ENCODE results near the gene WWOX. TPM values are rescaled to one million over a fixed set of nuclear protein-coding genes. Genes with fewer than 3 reads are reported as not detected.

WWOX gene
- total and polyA plus RNA-seq, 2 of the 4 experiments (the other 2 are of a cell fraction) = 2.7 to 5.4 TPM

DNA sequence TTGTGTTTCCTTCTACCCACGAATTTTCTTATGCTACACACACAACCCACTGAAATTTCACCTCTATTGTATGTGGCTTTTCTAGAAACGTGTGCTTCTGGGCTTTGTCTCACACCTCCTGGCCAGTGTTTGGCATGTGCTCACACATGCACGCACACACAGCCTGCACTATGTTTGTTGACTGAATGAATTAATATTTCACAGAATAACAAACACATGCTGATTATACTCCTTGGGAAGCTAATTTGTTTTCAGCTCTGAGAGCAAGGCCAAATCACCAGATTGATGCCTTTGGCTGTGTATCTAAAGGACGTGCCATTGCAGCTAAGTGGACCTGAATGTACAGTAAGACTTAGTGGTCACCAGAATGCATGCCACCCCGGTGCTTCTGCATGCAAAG lies 210.7 kb downstream of the WWOX start:
- H2BK120ac ChIP-seq (ENCODE audit: low read depth, low read length) = no peak overlapping the region
- in situ Hi-C loops (cut with MboI; ENCODE audit: low sequenced_read_pairs) = no loop called here

More for the DNA sequence above, 210.7 kb downstream of the WWOX start:
- no peak for DNase-seq
- POLR2A ChIA-PET (ENCODE audit: unreplicated experiment) = no interaction called here
- H3K4ac ChIP-seq (ENCODE audit: low read depth, low read length) = no peak overlapping the region
- no peak overlapping the region for H4K5ac ChIP-seq (ENCODE audit: low read depth, low read length)
- no peak overlapping the region for H3K9ac ChIP-seq (ENCODE audit: low read depth, low read length)
- H3K9me1 ChIP-seq (ENCODE audit: insufficient read depth, low read length) = no peaks in the 10 kb centered on the region
- dilution Hi-C loops (cut with HindIII; ENCODE audit: low sequenced_read_pairs, unreplicated experiment) = no loop called here
- TF ChIP-seq RFX5 (IDR thresholded peaks at IDR 0.05; ENCODE audit: low read depth, low read length) = no peak
- TF ChIP-seq CHD1 (IDR thresholded peaks at IDR 0.05; ENCODE audit: low read depth, low read length) = no peak
- TF ChIP-seq, protein P1, sequence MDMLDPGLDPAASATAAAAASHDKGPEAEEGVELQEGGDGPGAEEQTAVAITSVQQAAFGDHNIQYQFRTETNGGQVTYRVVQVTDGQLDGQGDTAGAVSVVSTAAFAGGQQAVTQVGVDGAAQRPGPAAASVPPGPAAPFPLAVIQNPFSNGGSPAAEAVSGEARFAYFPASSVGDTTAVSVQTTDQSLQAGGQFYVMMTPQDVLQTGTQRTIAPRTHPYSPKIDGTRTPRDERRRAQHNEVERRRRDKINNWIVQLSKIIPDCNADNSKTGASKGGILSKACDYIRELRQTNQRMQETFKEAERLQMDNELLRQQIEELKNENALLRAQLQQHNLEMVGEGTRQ (IDR thresholded peaks at IDR 0.05; ENCODE audit: low read depth, low read length) = no peak
- no peak for TF ChIP-seq MAFK (IDR thresholded peaks at IDR 0.05; ENCODE audit: low read depth, low read length)
- TF ChIP-seq, protein P2, sequence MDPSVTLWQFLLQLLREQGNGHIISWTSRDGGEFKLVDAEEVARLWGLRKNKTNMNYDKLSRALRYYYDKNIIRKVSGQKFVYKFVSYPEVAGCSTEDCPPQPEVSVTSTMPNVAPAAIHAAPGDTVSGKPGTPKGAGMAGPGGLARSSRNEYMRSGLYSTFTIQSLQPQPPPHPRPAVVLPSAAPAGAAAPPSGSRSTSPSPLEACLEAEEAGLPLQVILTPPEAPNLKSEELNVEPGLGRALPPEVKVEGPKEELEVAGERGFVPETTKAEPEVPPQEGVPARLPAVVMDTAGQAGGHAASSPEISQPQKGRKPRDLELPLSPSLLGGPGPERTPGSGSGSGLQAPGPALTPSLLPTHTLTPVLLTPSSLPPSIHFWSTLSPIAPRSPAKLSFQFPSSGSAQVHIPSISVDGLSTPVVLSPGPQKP (IDR thresholded peaks at IDR 0.05; ENCODE audit: borderline replicate concordance, low read depth, low read length) = no peak
- TF ChIP-seq MAZ (IDR thresholded peaks at IDR 0.05; ENCODE audit: borderline replicate concordance, low read depth, low read length) = no peak
- no peaks in the 10 kb centered on the region for H3K36me3 ChIP-seq (ENCODE audit: control insufficient read depth, insufficient read depth, low read length)
- no peak overlapping the region for H2BK20ac ChIP-seq (ENCODE audit: low read depth, low read length)
- H3K27ac ChIP-seq (ENCODE audit: insufficient read depth, low read length) = no peak overlapping the region
- H3K4me2 ChIP-seq (ENCODE audit: low read depth, low read length) = no peak overlapping the region
- H3K79me1 ChIP-seq (ENCODE audit: low read depth in 1 of 2, low read length in 2 of 2) = no peaks in the 10 kb centered on the region
- H3K56ac ChIP-seq (ENCODE audit: extremely low read depth, insufficient read depth, low read length) = no peak overlapping the region
- no peak overlapping the region for H3K23ac ChIP-seq (ENCODE audit: low read depth, low read length)
- H4K20me1 ChIP-seq (ENCODE audit: insufficient read depth, low read length) = no peaks in the 10 kb centered on the region
- no peak overlapping the region for H2AK5ac ChIP-seq (ENCODE audit: low read depth, low read length)
- H2AFZ ChIP-seq (replicated peaks; ENCODE audit: low read length, poor library complexity) = no peak overlapping the region
- no peak overlapping the region for H2AK9ac ChIP-seq (replicated peaks; ENCODE audit: low read depth, low read length, poor library complexity)
- BruUV-seq (replicated peaks) = no TSS peak
- H3K14ac ChIP-seq (replicated peaks; ENCODE audit: low read depth, low read length) = no peak overlapping the region
- CTCF ChIA-PET = no interaction called here
- no peak for ATAC-seq (ENCODE audit: low read depth)
- 60% methylated on average over 2 of the region's 5 CpGs; no CpG with 5 or more reads in 1 of the 2 experiments for WGBS, 2 experiments (ENCODE audit: extremely low coverage in 2 of 2, insufficient read length in 1 of 2)
- H3K4me1 ChIP-seq (ENCODE audit: control insufficient read depth, insufficient read depth, low read length) = peaks cover 2% of the 10 kb centered on the region; the same call in 1 of the 2 replicates
- H3K18ac ChIP-seq (ENCODE audit: low read depth, low read length) = no peak overlapping the region
- peaks cover 9% of the 10 kb centered on the region for H3K9me3 ChIP-seq (ENCODE audit: control insufficient read depth, insufficient read depth, low read length)
- no peak overlapping the region for H2BK5ac ChIP-seq (ENCODE audit: low read depth, low read length, poor library complexity, severe bottlenecking)
- H2BK15ac ChIP-seq (ENCODE audit: low read depth, low read length) = no peak overlapping the region
- no peak overlapping the region for H4K91ac ChIP-seq (ENCODE audit: insufficient read depth, low read depth, low read length)
- no peak overlapping the region for H3K4me3 ChIP-seq (ENCODE audit: insufficient read depth, low read depth, low read length)
- intact Hi-C loops (cut with micrococcal nuclease) = no loop called here
- no peak overlapping the region for H4K8ac ChIP-seq (ENCODE audit: low read depth in 2 of 2, low read length in 2 of 2)
- no peaks in the 10 kb centered on the region for H3K27me3 ChIP-seq (ENCODE audit: control insufficient read depth, insufficient read depth, low read length)
